NCI-H1436 treated with DMSO at 0.1 percent for 48 hours (cell line): ENCODE data around the gene ADGRG3.
"Not testable (repeated sequence)": the region's sequence is repeated elsewhere in the genome, so short reads cannot be mapped to it uniquely, and the experiment has no call there.

ENCODE experiments used
- DNase-seq: peaks from one replicate; lab custom pipeline; 2025; lab: John Stamatoyannopoulos, UW

Gene ADGRG3

DNA sequence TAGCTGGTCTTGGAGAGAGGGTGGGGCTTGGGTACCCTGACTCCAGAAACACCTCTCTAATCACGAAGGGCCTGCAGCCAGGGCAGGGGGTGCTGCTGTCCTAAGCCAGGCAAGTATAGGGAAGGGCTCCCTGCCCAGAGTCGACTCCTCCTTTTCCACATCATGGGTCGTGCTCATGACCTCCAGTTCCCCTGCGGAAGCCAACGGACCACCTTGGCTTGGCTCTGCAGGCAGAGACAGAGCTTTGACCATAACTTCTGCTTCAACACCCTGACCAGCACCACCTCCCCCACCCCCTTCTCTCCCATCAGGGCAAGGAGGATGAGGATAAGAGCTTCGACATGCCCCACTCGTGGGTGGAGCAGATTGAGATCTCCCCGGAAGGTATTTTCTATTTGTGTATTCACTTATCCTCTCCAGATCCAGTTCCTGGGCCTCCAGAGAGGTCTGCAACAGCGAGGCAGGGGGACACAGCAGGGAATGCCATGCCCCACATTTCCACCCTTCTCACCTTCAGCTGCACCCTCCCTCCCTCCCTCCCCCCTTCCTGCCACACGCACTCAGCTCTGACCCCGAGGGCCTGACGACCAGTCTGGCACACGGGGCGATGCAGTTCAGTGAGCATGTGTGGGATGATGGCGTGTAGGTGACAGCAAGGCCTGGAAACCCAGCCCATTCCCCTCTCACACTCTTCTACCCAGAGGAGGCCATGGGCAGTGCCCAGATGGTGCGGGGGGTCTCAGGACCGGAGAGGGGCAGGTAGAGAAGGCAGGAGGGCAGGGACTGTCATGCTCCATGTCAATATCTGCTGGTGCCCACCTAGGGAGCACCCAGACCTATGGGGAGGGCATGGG lies 53.5 kb downstream of the ADGRG3 start:
- no peak for DNase-seq

DNA sequence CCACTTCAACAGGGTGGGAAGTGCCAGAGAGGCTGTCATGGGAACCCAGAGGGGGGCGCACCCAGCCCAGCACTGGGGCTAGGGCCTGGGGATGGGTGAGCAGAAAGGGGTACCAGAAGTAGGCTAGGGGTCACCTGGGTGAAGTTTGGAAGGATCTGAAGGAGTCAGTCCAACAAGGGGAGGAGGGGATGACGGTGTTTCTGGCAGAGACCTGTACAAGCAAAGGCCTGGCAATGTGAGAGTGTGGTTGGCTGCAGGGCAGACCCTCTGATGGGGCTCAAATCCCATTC lies 54.0 kb downstream of the ADGRG3 start:
- DNase-seq: no peak

DNA sequence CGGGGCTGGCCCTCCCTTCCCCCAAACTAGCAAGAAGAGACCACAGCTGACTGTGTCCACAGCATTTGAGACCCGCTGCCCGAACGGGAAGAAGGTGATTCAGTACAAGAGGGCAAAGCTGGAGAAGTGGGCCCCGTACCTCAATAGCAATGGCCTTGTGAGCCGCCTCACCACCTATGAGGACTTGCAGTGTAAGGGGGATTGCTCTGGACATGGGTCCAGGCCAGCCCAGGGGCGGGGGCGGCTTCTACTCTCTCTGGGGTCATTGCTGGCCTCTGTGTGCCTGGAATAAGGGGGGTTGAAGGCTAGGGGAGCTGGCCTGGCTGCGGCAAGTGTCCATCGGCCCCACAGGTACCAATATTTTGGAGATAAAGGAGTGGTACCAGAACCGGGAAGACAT lies 54.5 kb downstream of the ADGRG3 start:
- DNase-seq: no peak

- DNase-seq: no peak
Observed at GRCh38 chr16:57723170-57723569, 55.1 kb downstream of the ADGRG3 start.

DNA sequence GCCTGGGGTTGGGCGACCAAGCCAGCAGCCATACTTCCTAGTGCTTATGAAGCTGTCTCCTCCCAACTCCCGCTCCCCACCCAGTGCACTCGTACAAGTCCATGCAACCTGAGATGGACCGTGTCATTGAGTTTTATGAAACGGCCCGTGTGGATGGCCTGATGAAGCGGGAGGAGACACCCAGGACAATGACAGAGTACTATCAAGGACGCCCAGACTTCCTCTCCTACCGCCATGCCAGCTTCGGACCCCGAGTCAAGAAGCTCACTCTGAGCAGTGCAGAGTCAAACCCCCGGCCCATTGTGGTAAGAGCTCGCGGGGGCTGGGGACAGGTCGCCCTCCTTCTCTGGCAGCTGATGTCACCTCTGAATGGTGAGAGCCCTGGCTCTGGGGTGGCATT lies 56.4 kb downstream of the ADGRG3 start:
- DNase-seq: no peak

DNA sequence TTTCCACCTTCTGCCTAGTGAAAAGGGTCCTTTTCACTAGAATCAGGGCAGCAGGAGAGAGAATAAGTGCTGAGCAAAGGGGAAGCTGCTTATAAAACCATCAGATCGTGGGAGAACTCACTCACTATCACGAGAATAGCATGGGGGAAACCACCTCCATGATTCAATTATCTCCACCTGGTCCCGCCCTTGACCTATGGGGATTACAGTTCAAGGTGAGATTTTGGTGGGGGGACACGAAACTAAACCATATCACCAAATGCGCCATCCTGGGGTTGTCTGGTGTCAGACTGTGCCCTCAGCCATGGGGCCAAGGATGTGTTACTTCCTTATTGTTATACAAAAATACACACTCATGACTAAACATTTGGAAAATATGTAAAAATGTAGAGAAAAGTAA lies 57.0 kb downstream of the ADGRG3 start:
- no peak for DNase-seq

- DNase-seq: no peak
Observed at GRCh38 chr16:57725554-57725953, 57.4 kb downstream of the ADGRG3 start.

DNA sequence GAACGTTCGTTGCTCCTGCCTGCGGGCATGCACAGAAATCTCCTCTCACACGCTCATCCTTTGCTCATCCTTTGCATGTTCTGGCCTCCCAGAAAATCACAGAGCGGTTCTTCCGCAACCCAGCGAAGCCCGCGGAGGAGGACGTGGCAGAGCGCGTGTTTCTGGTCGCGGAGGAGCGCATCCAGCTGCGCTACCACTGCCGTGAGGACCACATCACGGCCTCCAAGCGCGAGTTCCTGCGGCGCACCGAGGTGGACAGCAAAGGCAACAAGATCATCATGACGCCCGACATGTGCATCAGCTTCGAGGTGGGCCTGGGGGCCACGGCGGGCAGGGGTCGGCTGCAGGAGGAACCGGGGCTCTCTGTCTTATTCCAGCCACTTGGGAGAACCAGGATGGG lies 57.9 kb downstream of the ADGRG3 start:
- no peak for DNase-seq

GRCh38 chr16:57726433-57726947 lies 58.4 kb downstream of the ADGRG3 start:
- DNase-seq: no peak

- no peak for DNase-seq
Observed at GRCh38 chr16:57727610-57728009, 59.5 kb downstream of the ADGRG3 start.

DNA sequence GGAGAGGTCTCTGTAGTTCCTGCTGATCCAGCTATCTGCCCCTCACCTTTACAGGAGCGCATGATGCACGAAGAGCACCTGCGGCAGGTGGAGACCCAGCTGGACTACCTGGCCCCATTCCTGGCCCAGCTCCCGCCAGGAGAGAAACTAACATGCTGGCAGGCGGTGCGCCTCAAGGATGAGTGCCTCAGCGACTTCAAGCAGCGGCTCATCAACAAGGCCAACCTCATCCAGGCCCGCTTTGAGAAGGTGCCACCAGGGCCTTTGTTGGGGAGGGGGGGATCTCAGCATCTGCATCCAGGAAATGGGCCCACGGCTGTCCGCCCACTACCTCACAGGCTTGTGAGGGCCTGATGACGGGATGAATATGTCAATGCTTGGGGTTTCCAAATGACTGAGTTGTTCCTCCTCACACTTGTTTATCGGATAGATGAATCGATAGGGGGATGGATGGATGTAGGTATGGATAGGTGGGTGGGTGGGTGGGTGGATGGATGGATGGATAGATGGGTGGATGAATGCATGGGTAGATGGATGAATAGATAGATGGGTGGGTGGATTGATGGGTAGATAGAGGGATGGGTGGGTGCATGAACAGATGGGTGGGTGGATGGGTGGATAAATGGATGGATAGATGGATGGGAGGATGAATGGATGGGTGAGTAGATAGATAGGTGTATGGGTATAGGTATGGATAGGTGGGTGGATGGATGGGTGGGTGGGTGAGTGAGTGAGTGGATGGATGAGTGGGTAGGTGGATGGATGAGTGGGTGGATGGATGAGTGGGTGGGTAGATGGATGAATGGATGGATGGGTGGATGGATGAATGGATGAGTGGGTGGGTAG lies 60.5 kb downstream of the ADGRG3 start:
- DNase-seq: no peak

GRCh38 chr16:57729182-57729484 lies 61.0 kb downstream of the ADGRG3 start:
- no peak for DNase-seq

DNA sequence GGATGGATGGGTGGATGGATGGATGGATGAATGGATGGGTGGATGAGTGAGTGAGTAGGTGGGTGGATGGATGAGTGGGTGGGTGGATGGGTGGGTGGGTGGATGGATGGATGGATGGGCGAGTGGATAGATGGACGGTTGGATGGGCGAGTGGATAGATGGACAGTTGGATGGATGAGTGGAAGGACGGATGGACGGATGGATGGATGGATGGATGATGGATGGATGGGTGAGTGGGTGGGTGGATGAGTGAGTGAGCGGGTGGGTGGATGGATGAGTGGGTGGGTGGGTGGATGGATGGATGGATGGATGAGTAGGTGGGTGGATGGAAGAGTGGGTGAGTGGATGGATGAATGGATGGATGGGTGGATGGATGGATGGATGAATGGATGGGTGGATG lies 61.7 kb downstream of the ADGRG3 start:
- DNase-seq: not testable (repeated sequence)

- no peak for DNase-seq
Observed at GRCh38 chr16:57730771-57731730, 62.9 kb downstream of the ADGRG3 start.

GRCh38 chr16:57732037-57732436 lies 63.9 kb downstream of the ADGRG3 start:
- DNase-seq: no peak

DNA sequence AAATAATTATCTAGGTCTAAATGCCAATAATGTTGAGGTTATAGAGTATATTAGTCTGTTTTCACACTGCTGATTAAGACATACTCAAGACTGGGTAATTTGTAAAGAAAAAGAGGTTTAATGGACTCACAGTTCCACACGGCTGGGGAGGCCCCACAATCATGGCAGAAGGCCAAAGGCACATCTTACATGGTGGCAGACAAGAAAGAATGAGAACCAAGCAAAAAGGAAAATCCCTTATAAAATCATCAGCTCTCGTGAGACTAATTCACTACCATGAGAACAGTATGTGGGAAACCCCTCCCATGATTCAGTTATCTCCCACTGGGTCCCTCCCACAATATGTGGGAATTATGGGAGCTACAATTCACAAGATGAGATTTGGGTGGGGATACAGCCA lies 64.6 kb downstream of the ADGRG3 start:
- DNase-seq: no peak

DNA sequence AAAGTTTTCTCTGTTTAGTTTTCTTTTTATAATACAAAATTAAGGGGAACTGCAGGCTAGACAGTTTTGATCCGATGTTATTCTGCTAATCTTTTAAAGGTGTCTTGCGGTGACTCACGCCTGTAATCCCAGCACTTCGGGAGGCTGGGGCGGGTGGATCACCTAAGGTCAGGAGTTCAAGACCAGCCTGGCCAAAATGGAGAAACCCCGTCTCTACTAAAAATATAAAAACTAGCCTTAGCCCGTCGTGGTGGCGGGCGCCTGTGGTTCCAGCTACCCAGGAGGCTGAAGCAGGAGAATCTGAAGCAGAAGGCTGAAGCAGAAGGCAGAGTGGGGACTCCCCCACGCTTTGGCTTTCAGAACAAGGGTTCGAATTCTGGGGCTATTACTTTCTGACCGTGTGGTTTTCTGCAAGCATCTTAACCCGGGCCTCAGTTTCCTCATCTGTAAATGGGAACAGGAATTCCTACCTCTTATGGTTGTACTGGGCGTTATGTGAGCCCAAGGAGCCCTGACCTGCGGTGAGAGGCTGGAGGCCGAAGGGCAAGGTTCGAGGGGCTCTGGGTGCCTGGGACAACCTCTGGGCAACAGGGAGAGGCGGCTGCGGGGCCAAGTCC lies 66.3 kb downstream of the ADGRG3 start:
- no peak for DNase-seq

- peak; percentile 100 for DNase-seq
Observed at GRCh38 chr16:57734925-57735754, 67.0 kb downstream of the ADGRG3 start.

DNA sequence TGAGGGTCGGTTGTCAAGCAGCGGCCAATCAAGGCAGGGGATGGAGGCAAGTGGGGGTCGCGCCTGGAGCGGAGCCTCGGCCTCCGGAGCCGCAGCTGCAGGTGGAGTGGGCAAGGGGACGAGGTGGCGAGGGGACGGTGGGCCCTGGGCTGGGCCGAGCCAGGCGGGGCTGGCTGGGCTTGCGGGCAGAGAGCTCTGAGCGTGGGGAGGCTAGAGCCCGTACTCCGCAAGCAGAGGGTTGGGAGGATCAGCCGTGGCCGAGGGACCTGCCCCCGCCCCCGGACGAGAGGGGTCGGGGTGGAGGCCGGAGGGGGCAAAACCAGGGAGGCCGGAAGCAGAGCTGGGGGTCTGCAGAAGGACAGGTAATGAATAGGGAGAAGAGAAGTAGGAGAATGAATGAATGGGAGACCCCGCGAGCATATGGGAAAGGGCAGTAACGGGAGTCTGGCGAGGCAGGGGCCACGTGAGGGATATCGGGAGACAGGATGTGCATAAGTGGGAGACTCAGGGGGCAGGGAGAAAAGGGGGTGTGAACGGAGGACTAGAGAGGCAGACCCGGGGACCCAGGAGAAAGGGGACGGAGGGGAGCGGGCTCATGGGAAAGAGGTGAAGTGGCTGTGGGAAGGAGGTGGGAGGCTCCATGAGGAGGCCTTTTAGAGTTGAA lies 67.8 kb downstream of the ADGRG3 start, which contains the start of gene KATNB1:
KATNB1 (plus strand) TSS at position 16 of the 664 bp plus-strand sequence. CDS start 1,474 bp downstream, outside the sequence.
- no peak for DNase-seq
